GM11168 (cell line): Measurements from ENCODE around the gene ECM1.

Source experiments
- in situ Hi-C: fragments of 300-500 bp; cut with MboI; formaldehyde crosslinking; loops from one replicate; pipeline ENCODE4 v1.12.0; 2022; ENCODE audit warnings: low sequenced_read_pairs; ENCODE audit not compliant: unreplicated experiment

The ECM1 gene

DNA sequence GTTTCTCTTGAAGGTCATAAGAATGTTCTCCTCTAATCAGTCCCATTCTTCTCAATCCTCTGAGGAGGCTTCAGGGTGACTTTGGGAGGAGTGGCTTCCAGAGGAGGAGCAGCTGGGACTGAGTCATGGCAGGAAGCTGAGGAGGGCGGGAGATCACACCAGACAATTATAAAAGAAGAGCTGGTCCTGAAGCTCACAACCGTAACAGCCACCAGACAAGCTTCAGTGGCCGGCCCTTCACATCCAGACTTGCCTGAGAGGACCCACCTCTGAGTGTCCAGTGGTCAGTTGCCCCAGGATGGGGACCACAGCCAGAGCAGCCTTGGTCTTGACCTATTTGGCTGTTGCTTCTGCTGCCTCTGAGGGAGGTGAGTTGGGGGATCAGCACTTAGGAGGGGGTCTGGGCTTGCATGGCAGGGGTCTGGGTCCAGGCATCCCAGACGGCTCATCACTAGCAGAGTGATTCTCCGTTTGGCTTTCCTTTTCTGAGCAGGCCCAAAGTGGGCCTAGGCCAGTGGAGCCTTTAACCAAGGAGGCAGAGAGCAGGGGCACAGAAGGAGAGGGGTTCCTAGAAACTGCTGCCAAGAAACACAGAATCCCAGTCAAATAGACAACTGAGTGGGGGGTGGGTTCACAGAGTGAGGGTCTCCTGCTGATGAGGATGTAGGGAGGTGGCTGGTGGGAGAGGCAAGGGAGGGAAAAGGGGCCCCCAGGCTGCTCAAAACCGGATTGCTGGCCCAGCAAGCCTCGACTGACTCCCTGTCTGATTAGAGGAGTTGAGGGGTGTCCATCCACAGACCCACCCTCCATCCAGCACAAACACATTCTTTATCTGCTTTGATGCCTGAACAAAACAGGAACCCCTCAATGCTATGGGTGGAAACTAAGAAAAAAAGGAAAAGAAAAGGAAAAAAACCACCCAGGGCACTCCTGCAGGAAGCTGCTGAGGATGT, at the start of gene ECM1:
TSS of gene ECM1 (plus strand) at position 198 of the 953 bp plus-strand sequence. CDS start at position 299, 101 bp downstream.
- in situ Hi-C loops = no loop called here

DNA sequence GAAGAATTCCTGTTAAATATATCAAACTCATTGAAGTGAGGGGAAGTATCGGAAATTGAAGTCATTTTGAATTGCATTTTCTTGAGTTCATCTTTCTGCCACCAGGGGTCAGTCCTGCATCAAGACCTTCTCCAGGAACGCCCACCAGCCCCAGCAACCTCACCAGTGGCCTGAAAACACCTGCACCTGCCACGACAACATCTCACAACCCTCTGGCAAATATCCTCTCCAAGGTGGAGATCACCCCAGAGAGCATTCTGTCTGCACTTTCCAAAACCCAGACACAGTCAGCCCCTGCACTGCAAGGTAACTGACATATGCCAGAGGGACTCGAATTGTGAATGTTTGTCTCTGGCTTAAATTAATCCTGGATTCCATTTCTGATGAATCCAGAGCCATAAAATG, 43.5 kb upstream of the ECM1 start:
- in situ Hi-C loops = no loop called here

DNA sequence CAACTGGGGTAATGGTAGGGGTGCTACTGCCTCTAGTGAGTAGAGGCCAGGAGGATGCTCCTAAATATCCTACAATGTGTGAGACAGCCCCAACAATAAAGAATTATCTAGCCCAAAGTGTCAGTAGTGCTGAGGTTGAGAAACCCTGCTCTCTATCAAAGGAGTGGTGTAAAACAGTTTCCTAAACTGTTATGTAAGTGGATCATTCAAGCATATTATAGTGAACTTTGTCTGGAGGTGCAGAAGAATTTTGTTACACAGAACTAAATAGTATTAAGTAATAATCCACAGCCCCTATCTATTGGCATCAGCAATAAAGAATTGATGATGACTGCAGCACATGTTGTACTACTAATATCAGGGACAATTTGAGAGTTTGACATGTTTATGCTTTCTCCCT, 40.9 kb upstream of the ECM1 start:
- in situ Hi-C loops = no loop called here

DNA sequence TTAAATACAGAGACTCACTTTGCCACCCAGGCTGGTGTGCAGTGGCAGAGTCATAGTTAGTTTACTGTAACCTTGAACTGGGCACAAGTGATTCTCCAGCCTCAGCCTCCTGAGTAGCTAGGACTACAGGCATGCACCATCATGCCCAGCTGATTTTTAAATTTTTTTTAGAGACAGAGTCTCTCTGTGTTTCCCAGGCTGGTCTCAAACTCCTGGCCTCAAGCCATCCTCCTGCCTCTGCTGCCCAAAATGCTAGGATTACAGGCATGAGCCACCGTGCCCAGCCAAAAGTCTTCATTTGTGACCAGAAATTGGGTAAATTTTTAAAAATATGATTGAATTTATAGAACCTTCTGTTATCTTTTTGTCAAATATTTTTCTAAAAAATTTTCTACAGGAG, 38.6 kb upstream of the ECM1 start:
- in situ Hi-C loops = no loop called here

DNA sequence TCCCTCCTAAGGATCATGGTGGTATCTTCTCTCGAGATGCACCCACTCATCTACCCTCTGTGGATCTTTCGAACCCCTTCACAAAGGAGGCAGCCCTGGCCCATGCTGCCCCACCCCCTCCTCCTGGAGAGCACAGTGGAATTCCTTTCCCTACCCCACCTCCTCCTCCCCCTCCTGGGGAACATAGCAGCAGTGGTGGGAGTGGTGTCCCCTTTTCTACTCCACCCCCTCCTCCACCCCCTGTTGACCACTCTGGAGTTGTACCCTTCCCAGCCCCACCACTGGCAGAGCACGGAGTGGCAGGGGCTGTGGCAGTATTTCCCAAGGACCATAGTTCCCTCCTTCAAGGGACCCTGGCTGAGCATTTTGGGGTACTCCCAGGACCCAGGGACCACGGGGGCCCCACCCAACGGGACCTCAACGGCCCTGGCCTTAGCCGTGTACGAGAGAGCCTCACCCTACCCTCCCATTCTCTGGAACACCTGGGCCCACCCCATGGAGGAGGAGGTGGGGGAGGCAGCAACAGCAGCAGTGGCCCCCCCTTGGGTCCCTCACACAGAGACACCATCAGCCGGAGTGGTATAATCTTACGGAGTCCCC, 35.2 kb upstream of the ECM1 start:
- in situ Hi-C loops = no loop called here

DNA sequence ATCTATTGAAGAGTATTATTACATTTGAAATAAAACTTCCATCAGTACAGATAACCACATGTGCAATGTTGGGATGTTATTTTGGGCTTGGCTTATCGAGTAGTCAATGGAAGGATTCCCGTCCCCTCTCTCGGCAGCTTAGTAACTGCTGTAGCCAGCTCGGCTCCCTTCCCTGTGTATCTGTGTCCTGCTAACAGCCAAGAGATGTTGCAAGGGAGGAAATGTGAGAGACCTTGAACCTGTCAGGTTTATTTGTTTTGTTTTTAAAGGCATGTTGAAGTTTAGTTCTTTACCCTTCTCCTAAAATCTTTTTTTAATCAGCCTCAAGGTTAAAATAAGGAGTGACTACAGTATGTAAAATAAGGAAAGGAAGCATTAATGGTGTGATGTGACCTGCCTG, 34.2 kb upstream of the ECM1 start:
- in situ Hi-C loops = no loop called here

DNA sequence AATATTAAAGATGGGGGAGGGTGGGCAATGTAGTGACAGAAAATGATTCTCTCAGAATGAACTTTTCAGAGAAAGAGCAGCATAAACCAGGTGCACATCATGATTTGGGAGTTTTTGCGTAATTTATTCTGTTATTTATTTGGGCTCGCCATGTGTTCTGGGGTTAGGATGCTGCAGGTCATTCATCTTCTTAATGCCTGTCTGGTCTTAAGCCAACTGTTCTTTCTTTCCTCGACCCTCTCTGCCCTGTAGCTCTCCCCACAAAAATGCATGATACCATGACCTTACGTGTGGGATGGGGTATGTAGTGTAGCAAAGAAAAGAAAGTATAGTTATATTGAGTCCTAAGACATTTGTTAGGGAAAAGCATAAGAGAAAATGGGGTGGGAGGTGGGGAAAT, 33.0 kb upstream of the ECM1 start:
- in situ Hi-C loops = no loop called here

DNA sequence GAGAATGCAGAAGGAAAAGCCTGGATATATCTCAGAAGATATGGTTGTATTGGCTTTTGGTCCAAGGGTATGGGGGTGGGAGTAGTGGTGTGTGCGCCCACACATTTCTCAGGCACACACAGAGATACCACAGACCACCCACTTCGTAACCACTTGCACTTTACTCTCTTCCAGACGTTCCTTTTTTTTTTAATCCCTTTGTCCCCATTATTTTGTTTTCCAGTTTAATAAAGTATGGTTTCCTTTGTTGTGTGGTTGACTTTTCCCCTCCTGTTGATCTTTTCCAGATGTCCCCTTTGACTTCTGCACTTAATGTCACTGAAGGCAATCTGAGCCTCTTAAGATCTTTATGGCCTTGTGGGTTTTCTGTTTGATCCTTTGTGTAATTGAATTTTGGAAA, 31.2 kb upstream of the ECM1 start:
- in situ Hi-C loops = no loop called here

DNA sequence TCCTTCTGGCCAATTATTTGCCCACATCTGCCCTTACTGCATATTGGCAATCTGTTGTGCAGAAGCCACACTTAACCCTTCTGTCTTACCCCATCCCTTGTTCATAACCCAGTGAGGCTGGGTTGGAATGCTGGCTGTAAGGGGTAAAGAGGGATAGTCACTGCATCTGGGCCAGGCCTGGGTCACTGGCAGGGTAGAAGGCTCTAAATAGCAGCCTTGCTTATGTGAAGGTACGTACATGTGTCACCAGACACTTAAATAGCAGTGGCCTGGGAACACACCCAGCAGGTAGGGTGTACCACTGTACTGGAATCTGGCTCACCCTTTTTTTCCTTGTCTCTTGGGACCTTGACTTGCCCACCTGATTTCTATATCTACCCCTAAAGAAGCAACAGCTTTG, 30.6 kb upstream of the ECM1 start:
- in situ Hi-C loops = no loop called here

DNA sequence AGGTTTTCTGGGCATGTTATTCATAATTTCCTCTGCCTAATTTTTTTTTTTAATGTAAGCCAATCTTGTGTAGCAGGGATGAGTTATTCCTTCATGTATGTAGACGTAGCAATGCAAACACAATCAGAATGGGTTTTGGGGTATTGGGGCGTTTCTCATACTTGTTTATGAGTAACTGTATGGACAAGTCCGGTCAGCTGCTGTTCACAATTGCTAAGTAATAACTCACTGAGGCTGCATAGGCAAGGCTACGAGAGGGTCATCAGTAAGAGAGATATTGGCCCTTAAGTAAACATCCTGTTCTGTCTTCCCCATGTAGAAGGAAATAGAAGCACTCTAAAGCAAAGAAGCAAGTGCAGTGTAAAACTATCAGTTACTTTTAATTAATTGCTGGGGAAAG, 30.2 kb upstream of the ECM1 start:
- in situ Hi-C loops = no loop called here

DNA sequence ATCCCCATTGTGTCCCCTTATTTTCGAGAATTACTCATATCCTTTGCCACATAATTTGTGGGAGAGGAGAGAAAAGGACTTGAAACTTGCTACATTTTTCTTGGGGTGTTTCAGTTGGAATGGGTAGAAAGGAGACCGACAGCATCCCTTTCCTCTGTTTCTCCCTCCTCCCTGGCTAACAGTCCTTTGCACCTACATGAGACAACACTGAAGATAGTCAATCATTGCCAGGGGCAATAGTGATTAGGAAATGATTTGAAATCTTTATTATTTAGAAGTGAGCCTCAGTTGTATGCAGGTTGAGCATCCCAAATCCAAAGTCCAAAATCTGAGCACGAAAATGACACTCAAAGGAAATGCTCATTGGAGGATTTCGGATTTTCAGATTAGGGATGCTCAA, 28.5 kb upstream of the ECM1 start:
- in situ Hi-C loops = no loop called here

DNA sequence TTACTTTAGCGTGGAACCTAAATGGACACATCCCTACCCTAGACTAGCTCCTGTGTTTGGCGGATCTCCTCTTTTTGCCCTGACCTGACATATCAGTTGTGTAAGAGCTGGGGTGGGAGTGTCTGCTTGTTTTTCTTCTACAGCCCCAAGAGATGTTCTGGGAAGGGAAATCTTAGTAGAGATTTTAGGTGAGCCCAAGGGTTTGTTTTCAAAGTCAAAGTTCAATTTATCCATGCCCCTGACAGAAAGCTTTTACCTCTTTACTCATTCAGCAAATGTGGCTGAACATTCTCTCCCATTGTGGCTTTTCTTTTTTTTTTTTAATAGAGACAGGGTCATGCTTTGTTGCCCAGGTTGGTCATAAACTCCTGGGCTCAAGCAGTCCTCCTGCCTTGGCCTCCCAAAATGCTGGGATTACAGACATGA, 28.0 kb upstream of the ECM1 start:
- in situ Hi-C loops = no loop called here

DNA sequence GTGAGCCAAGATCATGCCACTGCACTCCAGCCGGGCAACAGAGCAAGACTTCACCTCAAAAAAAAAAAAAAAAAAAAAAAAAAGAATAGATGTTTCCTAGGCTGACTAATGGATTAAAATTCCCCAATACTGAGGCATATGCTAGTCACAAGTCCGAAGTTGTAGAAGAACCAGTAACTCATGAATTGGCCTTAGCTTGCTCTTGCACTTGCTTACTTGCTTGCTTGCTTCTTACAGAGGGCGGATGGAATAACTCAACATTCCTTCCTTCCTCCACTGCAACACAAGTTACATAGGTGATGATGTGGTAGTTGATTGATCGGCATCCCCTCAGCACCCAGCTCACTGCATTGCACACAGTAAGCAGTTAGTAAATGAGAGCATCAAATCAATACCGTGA, 23.5 kb upstream of the ECM1 start:
- in situ Hi-C loops = no loop called here

DNA sequence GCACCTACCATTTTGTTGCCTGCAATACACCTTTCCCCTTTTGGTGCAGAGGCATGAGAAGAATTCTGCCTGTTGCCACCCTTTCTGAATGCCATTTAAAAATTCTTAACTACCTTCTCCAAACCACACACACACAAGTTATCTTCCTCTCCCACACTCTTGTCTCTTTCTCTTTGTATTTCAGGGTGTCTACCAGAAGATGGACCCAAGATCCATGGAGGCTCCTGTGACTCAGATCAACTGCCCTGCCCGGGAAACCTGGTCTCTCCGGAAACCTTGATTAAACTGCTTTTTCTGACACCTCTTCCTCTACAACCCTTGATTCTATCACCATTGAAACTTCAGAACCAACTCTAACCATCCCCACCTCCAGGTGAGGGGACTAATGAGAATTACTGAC, 23.0 kb upstream of the ECM1 start:
- in situ Hi-C loops = no loop called here

DNA sequence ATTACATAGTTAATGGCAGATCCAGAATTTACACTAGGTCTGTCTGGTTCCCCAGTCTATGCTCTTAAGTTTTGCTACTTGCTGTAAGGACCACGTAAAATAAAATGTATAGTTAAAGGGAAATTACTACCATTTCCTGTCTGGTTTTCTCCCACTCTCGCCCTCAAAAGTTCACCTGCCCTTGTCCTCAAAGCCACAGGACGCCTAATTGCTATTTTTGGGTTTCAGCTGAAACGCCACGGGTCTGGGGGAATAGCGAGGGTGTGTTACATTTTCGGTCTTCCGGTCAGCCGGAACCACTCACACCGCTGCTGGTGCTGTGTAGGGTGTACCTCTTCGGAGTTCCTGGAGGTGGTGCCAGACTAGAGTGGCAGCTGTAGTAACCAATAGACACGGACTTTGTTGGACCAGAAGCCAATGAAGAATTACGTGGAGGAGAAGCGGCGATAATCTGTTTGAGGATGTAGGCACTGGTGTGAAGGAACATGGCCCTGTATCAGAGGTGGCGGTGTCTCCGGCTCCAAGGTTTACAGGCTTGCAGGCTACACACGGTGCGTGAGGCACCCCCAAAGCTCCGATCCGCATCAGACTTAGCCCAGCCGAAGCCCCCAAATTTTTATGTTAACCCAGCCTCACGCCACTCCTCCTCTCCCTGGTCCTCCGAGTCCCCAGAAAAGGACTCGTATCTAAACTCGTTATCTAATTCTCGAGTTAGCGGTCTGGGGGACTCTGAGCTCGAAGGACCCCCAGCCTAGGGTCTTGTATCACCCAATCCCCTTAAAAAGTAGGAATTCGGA, 20.7 kb upstream of the ECM1 start, which contains the start of gene TARS2:
TSS of gene TARS2 (plus strand) at position 454 of the 797 bp plus-strand sequence. CDS start at position 486, 32 bp downstream.
- in situ Hi-C loops = no loop called here

DNA sequence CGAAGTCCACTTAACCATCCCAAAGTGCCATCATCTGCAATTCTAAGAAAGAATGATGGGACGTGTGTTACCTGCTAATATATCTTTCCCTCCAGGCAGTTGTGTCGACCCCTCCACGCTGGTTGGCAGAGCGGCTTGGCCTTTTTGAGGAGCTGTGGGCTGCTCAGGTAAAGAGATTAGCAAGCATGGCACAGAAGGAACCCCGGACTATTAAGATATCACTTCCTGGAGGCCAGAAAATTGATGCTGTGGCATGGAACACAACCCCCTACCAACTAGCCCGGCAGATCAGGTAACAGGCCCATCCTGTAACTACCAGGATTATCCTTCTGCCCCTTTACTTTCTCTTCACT, 20.2 kb upstream of the ECM1 start:
- in situ Hi-C loops = no loop called here

DNA sequence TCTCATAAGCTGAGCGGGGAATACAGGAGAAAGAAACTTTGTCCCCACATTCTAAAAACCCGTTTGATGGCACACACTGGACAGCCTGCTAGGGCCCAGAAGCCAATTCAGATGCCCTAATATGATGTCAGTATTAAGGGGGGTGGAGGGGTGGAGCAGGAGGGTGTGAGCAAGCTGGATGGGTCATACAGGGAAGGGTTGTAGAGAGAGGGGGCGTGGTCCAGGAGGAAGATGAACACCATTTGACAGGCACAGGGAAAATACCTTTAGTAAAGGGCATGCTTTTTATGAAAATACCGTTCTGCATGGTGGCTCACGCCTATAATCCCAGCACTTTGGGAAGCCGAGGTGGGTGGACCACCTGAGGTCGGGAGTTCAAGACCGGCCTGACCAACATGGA, 14.7 kb upstream of the ECM1 start:
- in situ Hi-C loops = no loop called here

DNA sequence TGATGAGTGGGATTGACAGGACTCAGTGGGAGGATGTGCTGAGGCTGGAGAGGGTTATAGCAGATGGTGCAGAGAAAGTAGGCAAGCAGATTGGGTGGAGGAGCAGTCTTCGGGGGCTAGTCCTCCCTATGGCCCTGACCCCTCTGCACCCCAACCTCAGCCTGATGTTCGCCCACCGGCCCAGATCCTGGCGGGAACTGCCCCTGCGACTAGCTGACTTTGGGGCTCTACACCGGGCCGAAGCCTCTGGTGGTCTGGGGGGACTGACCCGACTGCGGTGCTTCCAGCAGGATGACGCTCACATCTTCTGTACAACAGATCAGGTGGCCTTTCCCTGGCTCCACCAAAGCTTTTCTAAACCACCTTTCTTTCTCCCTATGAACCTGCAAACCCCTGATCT, 9.6 kb upstream of the ECM1 start:
- in situ Hi-C loops = no loop called here

DNA sequence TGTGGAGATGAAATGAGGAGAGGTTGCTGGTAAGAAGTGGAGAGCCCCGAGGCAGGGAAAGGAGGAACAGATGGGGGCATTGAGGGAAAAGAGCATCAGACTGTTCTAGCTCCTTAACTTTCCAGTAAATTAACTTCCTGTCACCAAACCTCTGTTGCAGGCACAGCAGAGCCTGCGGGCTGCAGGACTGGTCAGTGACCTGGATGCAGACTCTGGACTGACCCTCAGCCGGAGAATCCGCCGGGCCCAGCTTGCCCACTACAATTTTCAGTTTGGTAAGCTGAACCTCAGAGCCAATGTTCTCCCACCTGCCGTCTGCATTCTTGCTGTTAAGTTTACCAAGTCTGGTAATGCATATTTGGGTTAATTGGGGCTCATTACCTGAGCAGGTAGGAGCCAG, 2.5 kb upstream of the ECM1 start:
- in situ Hi-C loops = no loop called here

DNA sequence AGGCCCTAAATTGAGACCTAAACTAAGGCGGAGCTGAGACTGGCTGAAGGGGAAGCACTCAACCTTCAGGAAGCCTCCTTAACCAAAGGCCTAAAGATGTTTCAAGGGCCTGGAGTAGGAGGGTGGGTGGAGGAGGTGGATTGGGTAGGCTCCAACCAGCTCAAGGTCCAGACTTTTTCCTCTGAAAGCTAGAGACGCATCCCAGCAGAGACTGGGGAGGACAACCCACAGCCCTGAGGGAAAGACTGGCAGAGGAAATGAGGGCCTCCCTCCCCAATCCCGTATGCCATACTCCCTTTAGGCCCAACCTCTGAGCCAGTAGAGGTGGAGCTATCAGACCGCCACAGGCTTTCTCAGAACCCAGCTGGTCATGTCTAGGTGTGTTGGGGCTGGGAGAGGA, 1.1 kb downstream of the ECM1 start:
- in situ Hi-C loops = no loop called here

DNA sequence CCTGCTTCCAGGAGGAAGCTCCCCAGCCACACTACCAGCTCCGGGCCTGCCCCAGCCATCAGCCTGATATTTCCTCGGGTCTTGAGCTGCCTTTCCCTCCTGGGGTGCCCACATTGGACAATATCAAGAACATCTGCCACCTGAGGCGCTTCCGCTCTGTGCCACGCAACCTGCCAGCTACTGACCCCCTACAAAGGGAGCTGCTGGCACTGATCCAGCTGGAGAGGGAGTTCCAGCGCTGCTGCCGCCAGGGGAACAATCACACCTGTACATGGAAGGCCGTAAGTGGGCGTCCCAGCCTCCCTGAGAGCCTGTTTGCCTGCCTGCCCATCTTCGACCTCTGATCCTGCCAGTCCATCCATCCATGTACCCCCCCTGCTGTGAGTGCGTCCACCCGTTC, 3.6 kb downstream of the ECM1 start:
- in situ Hi-C loops = no loop called here
